OCI-LY1 (cell line): ENCODE results near the gene SLC5A5.

Source experiments
- EZH2 ChIP-seq: fragments of 200-600 bp; sonication (generic), shearing (Covaris generic); IDR thresholded peaks from 2 replicates; pipeline ENCODE4 v1.8.0; 2017; ENCODE audit warnings: borderline replicate concordance, mixed run types, mild to moderate bottlenecking, antibody characterized with exemption, low read length, moderate library complexity, mixed read lengths
- TF ChIP-seq, protein P1 (sequence below): fragments of 200-600 bp; sonication (generic), shearing (Covaris generic); IDR thresholded peaks from 2 replicates; pipeline ENCODE4 v1.5.1; 2017; ENCODE audit warnings: mild to moderate bottlenecking, antibody characterized with exemption, low read length, moderate library complexity, mixed read lengths

DNA sequence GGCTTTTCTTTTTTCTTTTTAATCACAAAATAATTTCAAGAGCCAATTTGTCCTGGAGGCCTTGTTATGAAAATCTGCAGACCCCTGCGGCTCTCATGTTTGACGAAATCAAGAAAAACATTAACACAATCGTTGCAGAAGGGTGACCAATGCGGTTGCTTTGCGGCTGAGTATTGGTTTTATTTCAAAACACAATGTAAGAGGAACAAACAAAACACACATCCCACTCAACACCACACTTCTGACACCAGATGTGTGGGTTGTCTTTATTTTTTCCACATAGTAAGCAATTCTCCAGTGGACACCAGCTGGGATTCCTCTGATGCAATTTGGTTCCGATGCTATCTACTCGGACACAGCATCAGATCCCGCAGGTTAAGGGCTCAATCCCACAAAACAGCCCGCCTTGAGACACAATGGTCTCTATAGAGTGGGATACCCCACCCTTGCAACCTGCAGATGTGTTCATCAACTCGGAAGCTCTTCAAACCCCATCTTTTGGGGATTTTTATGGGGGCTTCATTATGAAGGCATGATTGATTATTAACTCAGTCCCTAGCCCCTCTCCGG lies 39.1 kb downstream of the SLC5A5 start:
- TF ChIP-seq, protein P1, sequence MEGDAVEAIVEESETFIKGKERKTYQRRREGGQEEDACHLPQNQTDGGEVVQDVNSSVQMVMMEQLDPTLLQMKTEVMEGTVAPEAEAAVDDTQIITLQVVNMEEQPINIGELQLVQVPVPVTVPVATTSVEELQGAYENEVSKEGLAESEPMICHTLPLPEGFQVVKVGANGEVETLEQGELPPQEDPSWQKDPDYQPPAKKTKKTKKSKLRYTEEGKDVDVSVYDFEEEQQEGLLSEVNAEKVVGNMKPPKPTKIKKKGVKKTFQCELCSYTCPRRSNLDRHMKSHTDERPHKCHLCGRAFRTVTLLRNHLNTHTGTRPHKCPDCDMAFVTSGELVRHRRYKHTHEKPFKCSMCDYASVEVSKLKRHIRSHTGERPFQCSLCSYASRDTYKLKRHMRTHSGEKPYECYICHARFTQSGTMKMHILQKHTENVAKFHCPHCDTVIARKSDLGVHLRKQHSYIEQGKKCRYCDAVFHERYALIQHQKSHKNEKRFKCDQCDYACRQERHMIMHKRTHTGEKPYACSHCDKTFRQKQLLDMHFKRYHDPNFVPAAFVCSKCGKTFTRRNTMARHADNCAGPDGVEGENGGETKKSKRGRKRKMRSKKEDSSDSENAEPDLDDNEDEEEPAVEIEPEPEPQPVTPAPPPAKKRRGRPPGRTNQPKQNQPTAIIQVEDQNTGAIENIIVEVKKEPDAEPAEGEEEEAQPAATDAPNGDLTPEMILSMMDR, result no peak
- no peak for TF ChIP-seq EZH2
